Hepatocyte (in vitro differentiated cells): Measurements from ENCODE around the gene PRICKLE3. TPM values are rescaled to one million over a fixed set of nuclear protein-coding genes. Genes with fewer than 3 reads are reported as not detected.
A peak's percentile ranks its signal among the peaks of the same experiment; 100 is the strongest.

Source experiments
- DNase-seq: peaks from one replicate; pipeline ENCODE4 v3.0.0-alpha.2; 2016; ENCODE audit warnings: low spot score
- H2AFZ ChIP-seq: fragments of 200-600 bp; sonication (generic); 2 replicates; pipeline ENCODE4 v1.6.0; 2016; ENCODE audit warnings: antibody characterized with exemption, mild to moderate bottlenecking
- H3K27ac ChIP-seq: fragments of 200-600 bp; sonication (generic); 2 replicates; pipeline ENCODE4 v1.5.1; 2016; ENCODE audit warnings: mild to moderate bottlenecking
- H3K27me3 ChIP-seq: fragments of 200-600 bp; sonication (generic); 2 replicates; pipeline ENCODE4 v1.6.1; 2016
- H3K36me3 ChIP-seq: fragments of 200-600 bp; sonication (generic); replicated peaks from 2 replicates; pipeline ENCODE4 v1.5.1; 2016; ENCODE audit warnings: low read depth; ENCODE audit not compliant: insufficient read depth
- H3K4me1 ChIP-seq: fragments of 200-600 bp; sonication (generic); 2 replicates; pipeline ENCODE4 v1.5.1; 2016; ENCODE audit warnings: mild to moderate bottlenecking, moderate library complexity; ENCODE audit not compliant: insufficient read depth
- H3K4me2 ChIP-seq: fragments of 200-600 bp; sonication (generic); 2 replicates; pipeline ENCODE4 v1.6.0; 2016
- H3K4me3 ChIP-seq: fragments of 200-600 bp; sonication (generic); 2 replicates; pipeline ENCODE4 v1.5.1; 2016; ENCODE audit warnings: mild to moderate bottlenecking
- H3K79me2 ChIP-seq: fragments of 200-600 bp; sonication (generic); 2 replicates; pipeline ENCODE4 v1.6.0; 2017; ENCODE audit warnings: mild to moderate bottlenecking
- H3K9me2 ChIP-seq: fragments of 200-600 bp; sonication (generic); replicated peaks from 2 replicates; pipeline ENCODE4 v1.6.0; 2017; ENCODE audit warnings: mild to moderate bottlenecking; ENCODE audit not compliant: insufficient read depth
- H3K9me3 ChIP-seq: fragments of 200-600 bp; sonication (generic); 2 replicates; pipeline ENCODE4 v1.5.1; 2016; ENCODE audit warnings: low read depth, mild to moderate bottlenecking
- H4K20me1 ChIP-seq: fragments of 200-600 bp; sonication (generic); 2 replicates; pipeline ENCODE4 v1.6.0; 2016; ENCODE audit warnings: mild to moderate bottlenecking; ENCODE audit not compliant: insufficient read depth, poor library complexity, severe bottlenecking
- EZH2 ChIP-seq: fragments of 200-600 bp; sonication (generic); IDR thresholded peaks from 2 replicates; pipeline ENCODE4 v1.6.1; 2016; ENCODE audit warnings: antibody characterized with exemption, mild to moderate bottlenecking, borderline replicate concordance
- EZH2phosphoT487 ChIP-seq: fragments of 200-600 bp; sonication (generic); IDR thresholded peaks from one replicate; pipeline ENCODE4 v1.6.1; 2018; ENCODE audit warnings: antibody characterized with exemption, mild to moderate bottlenecking, low read depth, moderate library complexity; ENCODE audit not compliant: unreplicated experiment, severe bottlenecking
- WGBS: methylation state at CpG from one replicate; pipeline ENCODE4 v1.1.6; 2016; ENCODE audit warnings: low lambda C conversion rate; ENCODE audit errors: missing lambda C conversion rate; 5-methylcytosine and 5-hydroxymethylcytosine counted together
- polyA plus RNA-seq: library from polyadenylated mRNA; unstranded; fragments of >200 nt; fragmentation: Nextera tagmentation; extraction: Ambion mirVana; gene quantifications from 2 replicates; pipeline ENCODE4 v1.2.1, GENCODE V29; 2016
- total RNA-seq: library from RNA; depleted of rRNA; stranded (reverse); fragments of >200 nt; gene quantifications from 2 replicates; pipeline ENCODE4 v1.2.3, GENCODE V29; 2014
- TF ChIP-seq, protein P1 (sequence below): fragments of 200-600 bp; sonication (generic); IDR thresholded peaks from 2 replicates; pipeline ENCODE4 v1.5.1; 2016; ENCODE audit warnings: antibody characterized with exemption, mild to moderate bottlenecking; ENCODE audit not compliant: poor library complexity

Gene PRICKLE3
- total and polyA plus RNA-seq, 2 experiments from 2014 or later: 6.1 to 9.3 TPM

DNA sequence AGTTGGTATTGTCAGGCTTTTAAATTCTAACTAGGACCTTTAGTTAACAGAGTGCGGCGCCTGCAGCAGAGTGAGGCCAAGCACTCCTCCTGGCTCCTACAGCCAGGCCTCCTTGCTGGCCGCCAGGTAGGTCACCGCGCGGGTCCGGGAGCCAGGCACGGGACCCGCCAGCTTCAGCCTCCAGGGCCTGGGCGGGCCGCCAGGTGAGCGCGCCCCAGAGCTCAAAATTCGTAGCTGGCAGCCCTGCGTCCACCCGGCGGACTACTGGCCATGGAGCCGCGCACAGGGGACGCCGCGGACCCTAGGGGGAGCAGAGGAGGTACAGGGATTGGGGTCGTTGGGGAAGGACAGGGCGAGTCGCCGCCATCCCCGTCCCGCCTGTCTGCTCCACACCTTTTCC, 23.6 kb downstream of the PRICKLE3 start, which contains the start of gene MAGIX:
MAGIX (plus strand) TSS at position 139 of the 400 bp plus-strand sequence; CDS start at position 271, 132 bp downstream.
- H3K4me2 ChIP-seq: peak within 1 kb of the TSS; percentile 70
- peaks cover 10% of the 10 kb centered on the region for H3K4me1 ChIP-seq
- H2AFZ ChIP-seq: peak within 1 kb of the TSS; percentile 83
- H3K4me3 ChIP-seq: no peak within 1 kb of the TSS
- H4K20me1 ChIP-seq: no peaks in the 10 kb centered on the region
- H3K36me3 ChIP-seq: no peaks in the 10 kb centered on the region
- no peak for DNase-seq
- TF ChIP-seq EZH2phosphoT487 (no peak), EZH2 (no peak)
- TF ChIP-seq, protein P1, sequence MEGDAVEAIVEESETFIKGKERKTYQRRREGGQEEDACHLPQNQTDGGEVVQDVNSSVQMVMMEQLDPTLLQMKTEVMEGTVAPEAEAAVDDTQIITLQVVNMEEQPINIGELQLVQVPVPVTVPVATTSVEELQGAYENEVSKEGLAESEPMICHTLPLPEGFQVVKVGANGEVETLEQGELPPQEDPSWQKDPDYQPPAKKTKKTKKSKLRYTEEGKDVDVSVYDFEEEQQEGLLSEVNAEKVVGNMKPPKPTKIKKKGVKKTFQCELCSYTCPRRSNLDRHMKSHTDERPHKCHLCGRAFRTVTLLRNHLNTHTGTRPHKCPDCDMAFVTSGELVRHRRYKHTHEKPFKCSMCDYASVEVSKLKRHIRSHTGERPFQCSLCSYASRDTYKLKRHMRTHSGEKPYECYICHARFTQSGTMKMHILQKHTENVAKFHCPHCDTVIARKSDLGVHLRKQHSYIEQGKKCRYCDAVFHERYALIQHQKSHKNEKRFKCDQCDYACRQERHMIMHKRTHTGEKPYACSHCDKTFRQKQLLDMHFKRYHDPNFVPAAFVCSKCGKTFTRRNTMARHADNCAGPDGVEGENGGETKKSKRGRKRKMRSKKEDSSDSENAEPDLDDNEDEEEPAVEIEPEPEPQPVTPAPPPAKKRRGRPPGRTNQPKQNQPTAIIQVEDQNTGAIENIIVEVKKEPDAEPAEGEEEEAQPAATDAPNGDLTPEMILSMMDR: no peak
- H3K27ac ChIP-seq: peak within 1 kb of the TSS; percentile 93
- no peaks in the 10 kb centered on the region for H3K9me3 ChIP-seq
- 60% methylated on average over 27 of the region's 28 CpGs for WGBS
- no peaks in the 10 kb centered on the region for H3K9me2 ChIP-seq
- no peaks in the 10 kb centered on the region for H3K79me2 ChIP-seq
- no peaks in the 10 kb centered on the region for H3K27me3 ChIP-seq

DNA sequence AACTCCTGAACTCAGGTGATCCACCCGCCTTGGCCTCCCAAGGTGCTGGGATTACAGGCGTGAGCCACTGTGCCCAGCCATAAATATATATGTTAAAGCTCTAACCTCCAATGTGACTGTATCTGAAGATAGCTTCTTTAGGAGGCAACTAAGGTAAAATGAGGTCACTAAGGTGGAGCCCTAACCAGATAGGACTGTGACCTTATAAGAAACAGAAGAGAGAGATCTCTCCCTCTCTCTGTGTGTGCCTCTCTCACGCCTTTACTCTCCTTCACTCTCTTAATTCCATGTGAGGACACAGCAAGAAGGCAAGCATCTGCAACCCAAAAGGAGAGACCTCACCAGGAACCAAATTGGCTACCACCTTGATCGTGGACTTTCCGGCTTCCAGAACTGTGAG, 24.5 kb downstream of the PRICKLE3 start:
- H3K27ac ChIP-seq: no peak overlapping the region
- TF ChIP-seq, protein P1: no peak
- TF ChIP-seq EZH2phosphoT487 (no peak), EZH2 (no peak)
- 81% methylated on average over 5 of the region's 5 CpGs for WGBS
- no peak overlapping the region for H2AFZ ChIP-seq
- no peaks in the 10 kb centered on the region for H4K20me1 ChIP-seq
- no peak for DNase-seq
- H3K79me2 ChIP-seq: no peaks in the 10 kb centered on the region
- H3K36me3 ChIP-seq: no peaks in the 10 kb centered on the region
- no peaks in the 10 kb centered on the region for H3K4me1 ChIP-seq
- H3K9me3 ChIP-seq: no peaks in the 10 kb centered on the region
- no peak overlapping the region for H3K4me3 ChIP-seq
- no peaks in the 10 kb centered on the region for H3K9me2 ChIP-seq
- no peak overlapping the region for H3K4me2 ChIP-seq
- no peaks in the 10 kb centered on the region for H3K27me3 ChIP-seq

DNA sequence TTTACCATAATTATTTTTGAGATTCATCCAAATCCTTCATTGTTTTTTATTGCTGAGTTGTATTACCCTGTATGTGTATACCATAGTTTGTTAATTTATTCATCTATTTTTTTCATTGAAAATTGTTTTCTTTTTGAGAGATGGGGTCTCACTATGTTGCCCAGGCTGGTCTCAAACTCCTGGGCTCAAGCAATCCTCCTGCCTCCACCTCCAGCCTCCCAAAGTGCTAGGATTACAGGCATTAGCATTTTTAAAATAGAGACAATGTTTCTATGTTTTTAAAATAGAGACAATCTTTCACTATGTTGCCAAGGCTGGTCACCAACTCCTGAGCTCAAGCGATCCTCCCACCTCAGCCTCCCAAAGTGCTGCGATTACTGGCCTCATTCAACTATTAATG, 25.3 kb downstream of the PRICKLE3 start:
- WGBS: 90% methylated on average over 2 of the region's 2 CpGs
- Histone ChIP-seq H3K36me3 (no peaks in the 10 kb centered on the region), H3K79me2 (no peaks in the 10 kb centered on the region), H3K27me3 (no peaks in the 10 kb centered on the region), H3K27ac (no peak overlapping the region), H3K4me3 (no peak overlapping the region), H3K4me1 (no peaks in the 10 kb centered on the region), H3K9me2 (no peaks in the 10 kb centered on the region), H2AFZ (no peak overlapping the region), H4K20me1 (no peaks in the 10 kb centered on the region), H3K4me2 (no peak overlapping the region), H3K9me3 (no peaks in the 10 kb centered on the region)
- TF ChIP-seq EZH2phosphoT487 (no peak), EZH2 (no peak)
- TF ChIP-seq, protein P1: no peak
- no peak for DNase-seq

DNA sequence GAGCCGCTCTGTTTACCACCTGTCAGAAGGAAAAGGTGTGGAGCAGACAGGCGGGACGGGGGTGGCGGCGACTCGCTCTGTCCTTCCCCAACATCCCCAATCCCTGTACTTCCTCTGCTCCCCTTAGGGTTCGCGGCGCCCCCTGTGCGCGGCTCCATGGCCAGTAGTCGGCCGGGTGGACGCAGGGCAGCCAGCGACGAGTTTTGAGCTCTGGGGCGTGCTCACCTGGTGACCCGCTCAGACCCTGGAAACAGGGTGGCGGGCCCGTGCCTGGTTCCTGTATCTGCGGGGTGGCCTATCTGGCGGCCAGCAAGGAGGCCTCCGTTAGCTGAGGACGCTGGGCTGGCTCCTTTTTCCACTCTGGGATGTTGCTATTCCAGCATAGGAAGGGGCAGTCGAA, 29.0 kb downstream of the PRICKLE3 start:
- Histone ChIP-seq H2AFZ (no peak overlapping the region), H3K4me2 (no peak overlapping the region), H3K79me2 (no peaks in the 10 kb centered on the region), H3K4me1 (no peaks in the 10 kb centered on the region), H3K27ac (no peak overlapping the region), H3K36me3 (no peaks in the 10 kb centered on the region), H3K9me2 (no peaks in the 10 kb centered on the region), H3K9me3 (no peaks in the 10 kb centered on the region), H4K20me1 (no peaks in the 10 kb centered on the region), H3K4me3 (no peak overlapping the region), H3K27me3 (no peaks in the 10 kb centered on the region)
- WGBS: 75% methylated on average over 16 of the region's 25 CpGs
- TF ChIP-seq EZH2phosphoT487 (no peak), EZH2 (no peak)
- TF ChIP-seq, protein P1: no peak
- no peak for DNase-seq
